Loucy (cell line): ENCODE results near the gene TMEM86B.

Experiments used
- CTCF ChIP-seq: fragments of 200-600 bp; sonication (generic); conservative IDR thresholded peaks from 2 replicates; pipeline ENCODE4 v1.5.1; 2014; ENCODE audit warnings: mild to moderate bottlenecking, antibody characterized with exemption, low read length
- EZH2phosphoT487 ChIP-seq: fragments of 200-600 bp; IDR thresholded peaks from 2 replicates; pipeline ENCODE4 v1.6.1; 2018; ENCODE audit warnings: antibody characterized with exemption, mild to moderate bottlenecking, moderate library complexity, borderline replicate concordance

DNA sequence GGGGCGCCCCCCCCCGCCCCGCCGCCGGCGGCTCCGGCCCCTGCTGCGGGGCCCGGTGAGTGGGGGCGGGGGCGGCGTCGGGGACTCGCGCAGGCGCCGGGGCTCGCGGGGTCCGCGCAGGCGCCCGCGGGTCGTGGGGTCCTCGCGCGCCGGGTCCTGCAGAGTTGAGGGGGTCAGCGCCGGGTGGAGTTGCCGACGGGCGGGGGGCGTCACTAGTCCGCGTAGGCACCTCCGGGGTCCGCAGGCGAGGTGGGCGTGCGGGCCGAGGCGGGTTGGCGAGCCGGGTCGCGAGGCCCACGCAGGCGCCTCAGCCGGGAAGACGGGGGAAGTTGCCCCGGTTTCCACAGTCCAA lies 29.9 kb upstream of the TMEM86B start:
- TF ChIP-seq CTCF, result no peak
- TF ChIP-seq EZH2phosphoT487, result no peak
